B cell (primary cell): ENCODE results near the gene CHST8.

Source experiments
- EZH2 ChIP-seq: IDR thresholded peaks from 2 replicates; pipeline ENCODE4 v1.6.1; 2012; ENCODE audit warnings: borderline replicate concordance, low read depth, mild to moderate bottlenecking, moderate library complexity, low read length; ENCODE audit not compliant: insufficient read depth, poor library complexity, severe bottlenecking
- TF ChIP-seq, protein P1 (sequence below): fragments of 200-600 bp; IDR thresholded peaks from one replicate; pipeline ENCODE4 v1.8.0; 2022; ENCODE audit warnings: antibody characterized with exemption, mild to moderate bottlenecking

DNA sequence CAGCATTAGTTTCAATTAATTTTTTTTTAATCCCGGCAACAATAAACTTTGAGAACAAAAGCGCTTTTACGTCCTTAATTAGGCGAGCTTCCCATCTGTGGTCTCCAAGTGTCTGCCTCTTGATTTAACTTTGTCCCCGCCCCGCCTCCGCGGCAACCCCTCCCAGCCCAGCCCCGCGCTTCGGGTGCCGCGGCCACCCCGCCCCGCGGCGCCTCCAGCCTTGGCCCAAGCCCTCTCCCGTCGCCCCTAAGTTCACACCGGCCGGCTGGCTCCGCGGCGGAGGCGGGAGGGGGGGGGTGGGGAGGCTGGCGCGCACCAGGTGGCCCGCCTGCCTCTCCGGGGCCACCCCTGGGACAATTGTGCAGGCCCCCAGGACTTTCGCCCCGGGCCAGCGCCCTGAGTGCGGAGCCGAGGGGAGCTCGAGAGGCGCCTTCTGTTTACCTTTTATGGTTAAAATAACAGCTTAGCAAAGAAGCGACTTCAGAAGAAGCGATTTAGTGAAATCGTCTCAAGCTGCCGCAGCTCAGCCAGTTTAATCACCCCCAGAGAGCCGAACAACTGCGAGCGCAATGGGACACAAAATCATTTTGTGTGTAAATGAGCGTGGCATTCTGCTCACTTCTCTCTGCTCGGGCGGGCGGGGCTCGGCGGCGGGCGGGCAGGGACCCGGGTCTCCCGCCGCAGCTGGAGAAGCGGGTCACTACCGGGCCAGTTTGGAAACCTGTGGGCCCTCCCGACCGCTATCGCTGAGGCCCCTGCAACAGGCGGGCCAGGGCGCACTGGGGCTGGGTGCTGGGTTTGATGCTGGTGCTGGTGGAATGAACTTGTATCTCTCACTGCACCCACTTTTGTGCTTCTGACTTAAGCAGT, 176.3 kb downstream of the CHST8 start:
- TF ChIP-seq, protein P1, sequence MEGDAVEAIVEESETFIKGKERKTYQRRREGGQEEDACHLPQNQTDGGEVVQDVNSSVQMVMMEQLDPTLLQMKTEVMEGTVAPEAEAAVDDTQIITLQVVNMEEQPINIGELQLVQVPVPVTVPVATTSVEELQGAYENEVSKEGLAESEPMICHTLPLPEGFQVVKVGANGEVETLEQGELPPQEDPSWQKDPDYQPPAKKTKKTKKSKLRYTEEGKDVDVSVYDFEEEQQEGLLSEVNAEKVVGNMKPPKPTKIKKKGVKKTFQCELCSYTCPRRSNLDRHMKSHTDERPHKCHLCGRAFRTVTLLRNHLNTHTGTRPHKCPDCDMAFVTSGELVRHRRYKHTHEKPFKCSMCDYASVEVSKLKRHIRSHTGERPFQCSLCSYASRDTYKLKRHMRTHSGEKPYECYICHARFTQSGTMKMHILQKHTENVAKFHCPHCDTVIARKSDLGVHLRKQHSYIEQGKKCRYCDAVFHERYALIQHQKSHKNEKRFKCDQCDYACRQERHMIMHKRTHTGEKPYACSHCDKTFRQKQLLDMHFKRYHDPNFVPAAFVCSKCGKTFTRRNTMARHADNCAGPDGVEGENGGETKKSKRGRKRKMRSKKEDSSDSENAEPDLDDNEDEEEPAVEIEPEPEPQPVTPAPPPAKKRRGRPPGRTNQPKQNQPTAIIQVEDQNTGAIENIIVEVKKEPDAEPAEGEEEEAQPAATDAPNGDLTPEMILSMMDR, result no peak
- TF ChIP-seq EZH2, result no peak
